ENCODE measurements around the gene TFRC.
"Not testable (repeated sequence)": the region's sequence is repeated elsewhere in the genome, so short reads cannot be mapped to it uniquely, and the experiment has no call there.

TFRC gene

GRCh38 chr3:196012481-196012880 lies 69.4 kb downstream of the TFRC start:
- Histone ChIP-seq H3K27ac (ENCODE audit: low read length) (no peak overlapping the region), H3K9me3 (ENCODE audit: control insufficient read depth, low read depth, low read length) (no peaks in the 10 kb centered on the region), H3K27me3 (ENCODE audit: control insufficient read depth, insufficient read depth, low read length) (no peaks in the 10 kb centered on the region), H3K9ac (ENCODE audit: low read length) (no peak overlapping the region), H3K36me3 (ENCODE audit: control insufficient read depth, low read depth, low read length) (no peaks in the 10 kb centered on the region), H3K4me3 (ENCODE audit: low read length) (no peak overlapping the region), H3K4me1 (ENCODE audit: control insufficient read depth, low read depth, low read length) (no peaks in the 10 kb centered on the region)

GRCh38 chr3:196009456-196009855 lies 72.4 kb downstream of the TFRC start:
- Histone ChIP-seq H3K27me3 (ENCODE audit: control insufficient read depth, insufficient read depth, low read length) (no peaks in the 10 kb centered on the region), H3K27ac (ENCODE audit: low read length) (no peak overlapping the region)

GRCh38 chr3:196008929-196009328 lies 73.0 kb downstream of the TFRC start:
- H3K4me3 ChIP-seq (ENCODE audit: low read length), result no peak overlapping the region
- no peaks in the 10 kb centered on the region for H3K4me1 ChIP-seq (ENCODE audit: control insufficient read depth, low read depth, low read length)
- no peaks in the 10 kb centered on the region for H3K27me3 ChIP-seq (ENCODE audit: control insufficient read depth, insufficient read depth, low read length)
- no peaks in the 10 kb centered on the region for H3K36me3 ChIP-seq (ENCODE audit: control insufficient read depth, low read depth, low read length)
- no peaks in the 10 kb centered on the region for H3K9me3 ChIP-seq (ENCODE audit: control insufficient read depth, low read depth, low read length)
- H3K9ac ChIP-seq (ENCODE audit: low read length), result no peak overlapping the region
- H3K27ac ChIP-seq (ENCODE audit: low read length), result no peak overlapping the region

More at GRCh38 chr3:196009456-196009855, 72.4 kb downstream of the TFRC start:
- H3K4me1 ChIP-seq (ENCODE audit: control insufficient read depth, low read depth, low read length), result no peaks in the 10 kb centered on the region
- no peaks in the 10 kb centered on the region for H3K9me3 ChIP-seq (ENCODE audit: control insufficient read depth, low read depth, low read length)
- H3K9ac ChIP-seq (ENCODE audit: low read length), result no peak overlapping the region
- no peaks in the 10 kb centered on the region for H3K36me3 ChIP-seq (ENCODE audit: control insufficient read depth, low read depth, low read length)
- no peak overlapping the region for H3K4me3 ChIP-seq (ENCODE audit: low read length)

DNA sequence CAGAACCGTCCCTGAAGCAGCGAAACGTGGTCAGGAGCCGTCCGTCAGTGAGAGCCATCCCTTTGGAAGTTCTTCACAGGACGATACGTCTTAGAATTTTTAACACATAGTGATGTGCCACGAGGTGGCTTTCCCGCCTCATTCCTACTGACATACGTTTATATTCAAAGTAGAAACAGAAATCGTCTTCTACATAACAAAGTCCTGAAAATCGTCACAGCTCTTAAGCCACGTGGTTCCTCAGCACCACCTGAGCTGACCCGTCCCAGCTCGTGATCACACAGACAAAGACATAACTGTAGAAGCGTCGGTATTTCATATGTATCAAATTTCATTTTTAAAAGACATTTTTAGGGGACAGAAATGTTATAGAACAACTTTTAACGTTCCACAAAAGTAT lies 73.5 kb downstream of the TFRC start:
- Histone ChIP-seq H3K4me1 (ENCODE audit: control insufficient read depth, low read depth, low read length) (no peaks in the 10 kb centered on the region), H3K27me3 (ENCODE audit: control insufficient read depth, insufficient read depth, low read length) (no peaks in the 10 kb centered on the region), H3K36me3 (ENCODE audit: control insufficient read depth, low read depth, low read length) (no peaks in the 10 kb centered on the region), H3K27ac (ENCODE audit: low read length) (no peak overlapping the region), H3K9me3 (ENCODE audit: control insufficient read depth, low read depth, low read length) (peaks cover 4% of the 10 kb centered on the region), H3K9ac (ENCODE audit: low read length) (no peak overlapping the region), H3K4me3 (ENCODE audit: low read length) (no peak overlapping the region)

DNA sequence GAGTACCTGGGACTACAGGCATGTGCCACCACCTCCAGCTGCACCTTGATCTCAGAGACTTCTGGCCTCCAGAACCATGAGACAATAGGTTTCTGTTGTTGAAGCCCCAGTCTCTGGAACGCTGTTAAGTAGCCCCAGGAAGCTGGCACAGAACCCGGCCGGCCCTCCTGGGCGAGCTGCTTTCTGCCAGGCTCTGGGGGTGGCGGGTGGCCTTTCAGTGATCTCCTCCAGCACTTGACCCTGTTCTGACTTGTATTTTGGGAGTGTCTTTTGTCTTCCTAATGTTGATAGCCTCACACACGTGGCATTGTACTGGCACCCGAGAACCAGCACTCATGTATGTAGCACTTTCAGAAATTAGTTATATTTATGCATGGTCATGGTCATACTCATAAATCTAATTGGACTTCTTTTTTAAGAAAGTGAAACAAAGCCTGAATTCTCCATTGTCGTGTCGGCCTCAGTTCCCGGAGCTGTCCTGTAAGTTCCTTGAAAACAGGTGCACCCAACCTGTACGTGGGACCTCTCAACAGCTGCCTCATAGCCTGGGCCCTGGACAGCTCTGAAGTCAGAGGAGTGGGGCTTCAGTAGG lies 74.0 kb downstream of the TFRC start:
- no peaks in the 10 kb centered on the region for H3K36me3 ChIP-seq (ENCODE audit: control insufficient read depth, low read depth, low read length)
- H3K4me1 ChIP-seq (ENCODE audit: control insufficient read depth, low read depth, low read length), result no peaks in the 10 kb centered on the region
- peaks cover 4% of the 10 kb centered on the region for H3K9me3 ChIP-seq (ENCODE audit: control insufficient read depth, low read depth, low read length)
- H3K27ac ChIP-seq (ENCODE audit: low read length), result no peak overlapping the region
- no peak overlapping the region for H3K4me3 ChIP-seq (ENCODE audit: low read length)
- H3K27me3 ChIP-seq (ENCODE audit: control insufficient read depth, insufficient read depth, low read length), result no peaks in the 10 kb centered on the region
- H3K9ac ChIP-seq (ENCODE audit: low read length), result no peak overlapping the region

DNA sequence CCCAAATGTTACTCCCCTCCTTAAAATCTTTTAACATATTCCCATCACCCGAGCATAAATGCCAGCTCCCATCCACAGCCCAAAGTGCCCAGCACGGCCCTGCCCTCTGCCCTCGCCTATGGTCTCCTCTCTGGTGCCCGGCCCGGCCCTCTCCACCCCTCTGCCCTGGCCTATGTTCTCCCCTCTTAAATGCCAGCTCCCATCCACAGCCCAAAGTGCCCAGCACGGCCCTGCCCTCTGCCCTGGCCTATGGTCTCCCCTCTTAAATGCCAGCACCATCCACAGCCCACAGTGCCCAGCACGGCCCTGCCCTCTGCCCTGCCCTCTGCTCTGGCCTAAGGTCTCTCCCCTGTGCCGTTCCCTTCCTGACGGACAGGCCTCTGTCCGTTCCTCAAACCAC lies 76.6 kb downstream of the TFRC start:
- H3K4me1 ChIP-seq (ENCODE audit: control insufficient read depth, low read depth, low read length); H3K27me3 ChIP-seq (ENCODE audit: control insufficient read depth, insufficient read depth, low read length); H3K9ac ChIP-seq (ENCODE audit: low read length); H3K36me3 ChIP-seq (ENCODE audit: control insufficient read depth, low read depth, low read length); H3K27ac ChIP-seq (ENCODE audit: low read length); H3K9me3 ChIP-seq (ENCODE audit: control insufficient read depth, low read depth, low read length); H3K4me3 ChIP-seq (ENCODE audit: low read length): not testable (repeated sequence)

DNA sequence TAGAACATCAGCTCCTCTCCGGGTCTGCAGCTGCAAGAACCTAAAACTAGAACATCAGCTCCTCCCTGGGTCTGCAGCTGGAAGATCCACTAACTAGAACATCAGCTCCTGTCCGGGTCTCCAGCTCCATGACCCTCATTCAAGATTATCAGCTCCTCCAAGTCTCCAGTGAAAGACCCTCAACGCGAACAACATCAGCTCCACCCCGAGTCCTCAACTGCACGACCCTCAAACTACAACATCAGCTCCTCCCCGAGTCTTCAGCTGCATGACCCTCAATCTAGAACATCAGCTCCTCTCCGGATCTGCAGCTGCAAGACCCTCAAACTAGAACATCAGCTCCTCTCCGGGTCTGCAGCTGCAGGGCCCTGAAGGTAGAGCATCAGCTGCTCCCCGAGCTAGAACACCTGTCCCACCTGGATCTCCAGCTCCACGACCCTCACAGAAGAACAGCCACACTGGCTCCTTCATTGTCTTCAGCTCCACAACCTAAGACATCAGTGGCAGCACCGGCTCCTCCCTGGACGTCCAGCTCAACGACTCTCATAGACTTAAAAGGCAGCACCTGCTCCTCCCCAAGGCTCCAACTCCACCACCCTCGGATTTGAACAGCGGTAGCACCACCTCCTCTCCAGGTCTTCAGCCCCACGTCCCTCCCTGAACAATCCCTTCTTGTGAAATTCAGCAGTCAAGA lies 77.4 kb downstream of the TFRC start:
- H3K4me3 ChIP-seq (ENCODE audit: low read length); H3K27ac ChIP-seq (ENCODE audit: low read length); H3K36me3 ChIP-seq (ENCODE audit: control insufficient read depth, low read depth, low read length); H3K27me3 ChIP-seq (ENCODE audit: control insufficient read depth, insufficient read depth, low read length); H3K9ac ChIP-seq (ENCODE audit: low read length); H3K9me3 ChIP-seq (ENCODE audit: control insufficient read depth, low read depth, low read length); H3K4me1 ChIP-seq (ENCODE audit: control insufficient read depth, low read depth, low read length): not testable (repeated sequence)

DNA sequence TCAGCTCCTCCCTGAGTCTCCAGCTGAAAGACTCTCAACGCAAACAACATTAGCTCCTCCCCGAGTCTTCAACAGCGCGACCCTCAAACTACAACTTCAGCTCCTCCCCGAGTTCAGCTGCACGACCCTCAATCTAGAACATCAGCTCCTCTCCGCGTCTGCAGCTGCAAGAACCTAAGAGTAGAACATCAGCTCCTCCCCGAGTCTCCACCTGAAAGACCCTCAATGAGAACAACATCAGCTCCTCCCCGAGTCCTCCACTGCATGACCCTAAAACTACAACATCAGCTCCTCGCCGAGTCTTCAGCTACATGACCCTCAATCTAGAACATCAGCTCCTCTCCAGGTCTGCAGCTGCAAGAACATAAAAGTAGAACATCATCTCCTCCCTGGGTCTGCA lies 78.3 kb downstream of the TFRC start:
- H3K9me3 ChIP-seq (ENCODE audit: control insufficient read depth, low read depth, low read length), result peaks cover 8% of the 10 kb centered on the region
- H3K36me3 ChIP-seq (ENCODE audit: control insufficient read depth, low read depth, low read length), result no peaks in the 10 kb centered on the region
- no peak overlapping the region for H3K9ac ChIP-seq (ENCODE audit: low read length)
- no peaks in the 10 kb centered on the region for H3K27me3 ChIP-seq (ENCODE audit: control insufficient read depth, insufficient read depth, low read length)
- no peak overlapping the region for H3K4me3 ChIP-seq (ENCODE audit: low read length)
- no peaks in the 10 kb centered on the region for H3K4me1 ChIP-seq (ENCODE audit: control insufficient read depth, low read depth, low read length)
- no peak overlapping the region for H3K27ac ChIP-seq (ENCODE audit: low read length)

DNA sequence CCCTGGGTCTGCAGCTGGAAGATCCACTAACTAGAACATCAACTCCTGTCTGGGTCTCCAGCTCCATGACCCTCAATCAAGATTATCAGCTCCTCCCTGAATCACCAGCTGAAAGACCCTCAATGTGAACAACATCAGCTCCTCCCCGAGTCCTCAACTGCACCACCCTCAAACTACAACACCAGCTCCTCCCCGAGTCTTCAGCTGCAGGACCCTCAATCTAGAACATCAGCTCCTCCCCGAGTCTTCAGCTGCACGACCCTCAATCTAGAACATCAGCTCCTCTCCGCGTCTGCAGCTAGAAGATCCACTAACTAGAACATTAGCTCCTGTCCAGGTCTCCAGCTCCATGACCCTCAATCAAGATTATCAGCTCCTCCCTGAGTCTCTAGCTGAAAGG lies 79.2 kb downstream of the TFRC start:
- H3K9me3 ChIP-seq (ENCODE audit: control insufficient read depth, low read depth, low read length); H3K4me3 ChIP-seq (ENCODE audit: low read length); H3K27ac ChIP-seq (ENCODE audit: low read length); H3K36me3 ChIP-seq (ENCODE audit: control insufficient read depth, low read depth, low read length); H3K27me3 ChIP-seq (ENCODE audit: control insufficient read depth, insufficient read depth, low read length); H3K4me1 ChIP-seq (ENCODE audit: control insufficient read depth, low read depth, low read length); H3K9ac ChIP-seq (ENCODE audit: low read length): not testable (repeated sequence)

- not testable (repeated sequence) for H3K4me3 ChIP-seq (ENCODE audit: low read length); H3K4me1 ChIP-seq (ENCODE audit: control insufficient read depth, low read depth, low read length); H3K27me3 ChIP-seq (ENCODE audit: control insufficient read depth, insufficient read depth, low read length); H3K36me3 ChIP-seq (ENCODE audit: control insufficient read depth, low read depth, low read length); H3K27ac ChIP-seq (ENCODE audit: low read length); H3K9ac ChIP-seq (ENCODE audit: low read length); H3K9me3 ChIP-seq (ENCODE audit: control insufficient read depth, low read depth, low read length)
These were observed 80.7 kb downstream of the TFRC start for GRCh38 chr3:196001240-196001639.

DNA sequence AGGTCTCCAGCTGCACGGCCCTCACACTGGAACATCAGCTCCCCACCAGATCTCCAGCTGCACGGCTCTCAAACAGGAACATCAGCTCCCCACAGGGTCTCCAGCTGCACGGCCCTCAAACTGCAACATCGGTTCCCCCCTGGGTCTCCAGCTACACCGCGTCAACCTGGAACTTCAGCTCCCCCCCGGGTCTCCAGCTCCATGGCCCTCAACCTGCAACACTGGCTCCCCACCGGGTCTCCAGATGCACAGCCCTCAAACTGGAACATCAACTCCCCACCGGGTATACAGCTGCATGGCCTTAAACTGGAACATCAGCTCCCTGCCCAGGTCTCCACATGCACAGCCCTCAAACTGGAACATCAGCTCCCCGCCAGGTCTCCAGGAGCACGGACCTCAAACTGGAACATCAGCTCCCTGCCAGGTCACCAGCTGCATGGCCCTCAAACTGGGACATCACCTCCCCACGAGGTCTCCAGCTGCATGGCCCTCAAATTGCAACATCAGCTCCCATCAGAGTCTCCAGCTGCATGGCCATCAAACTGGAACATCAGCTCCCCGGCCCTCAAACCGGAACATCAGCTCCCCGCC lies 81.4 kb downstream of the TFRC start:
- not testable (repeated sequence) for H3K4me3 ChIP-seq (ENCODE audit: low read length); H3K36me3 ChIP-seq (ENCODE audit: control insufficient read depth, low read depth, low read length); H3K9ac ChIP-seq (ENCODE audit: low read length); H3K9me3 ChIP-seq (ENCODE audit: control insufficient read depth, low read depth, low read length); H3K4me1 ChIP-seq (ENCODE audit: control insufficient read depth, low read depth, low read length); H3K27ac ChIP-seq (ENCODE audit: low read length); H3K27me3 ChIP-seq (ENCODE audit: control insufficient read depth, insufficient read depth, low read length)

- H3K4me1 ChIP-seq (ENCODE audit: control insufficient read depth, low read depth, low read length), result no peaks in the 10 kb centered on the region
- no peak overlapping the region for H3K4me3 ChIP-seq (ENCODE audit: low read length)
- H3K27me3 ChIP-seq (ENCODE audit: control insufficient read depth, insufficient read depth, low read length), result no peaks in the 10 kb centered on the region
- no peak overlapping the region for H3K9ac ChIP-seq (ENCODE audit: low read length)
- peaks cover 8% of the 10 kb centered on the region for H3K9me3 ChIP-seq (ENCODE audit: control insufficient read depth, low read depth, low read length)
- no peaks in the 10 kb centered on the region for H3K36me3 ChIP-seq (ENCODE audit: control insufficient read depth, low read depth, low read length)
- no peak overlapping the region for H3K27ac ChIP-seq (ENCODE audit: low read length)
These were observed 82.0 kb downstream of the TFRC start for GRCh38 chr3:195999896-196000295.

All from iPS-18a (cell line).